GM12891 (cell line): Measurements from ENCODE around the gene KCNQ2.

Experiments
- POLR2A ChIP-seq: IDR thresholded peaks from 2 replicates; pipeline ENCODE4 v1.6.1; 2011; ENCODE audit warnings: low read depth, low read length, control low read depth
- POLR2AphosphoS5 ChIP-seq: IDR thresholded peaks from 2 replicates; pipeline ENCODE4 v1.6.1; 2011; ENCODE audit warnings: low read depth, low read length, control low read depth
- SPI1 ChIP-seq: IDR thresholded peaks from 2 replicates; pipeline ENCODE4 v1.6.1; 2011; ENCODE audit warnings: low read depth, low read length, control low read depth
- TAF1 ChIP-seq: IDR thresholded peaks from 2 replicates; pipeline ENCODE4 v1.6.1; 2011; ENCODE audit warnings: low read depth, low read length, control low read depth

GRCh38 chr20:63396300-63396699 lies 76.2 kb downstream of the KCNQ2 start:
- no peak for TF ChIP-seq TAF1
- TF ChIP-seq POLR2AphosphoS5 = no peak
- no peak for TF ChIP-seq POLR2A
- no peak for TF ChIP-seq SPI1
